SK-N-MC (cell line): Measurements from ENCODE around the gene LGR4.

Experiments
- EZH2 ChIP-seq: fragments of 200-600 bp; sonication (generic); IDR thresholded peaks from one replicate; pipeline ENCODE4 v1.6.1; 2017; ENCODE audit warnings: antibody characterized with exemption
- POLR2AphosphoS5 ChIP-seq: IDR thresholded peaks from 2 replicates; pipeline ENCODE4 v1.6.1; 2012; ENCODE audit warnings: mild to moderate bottlenecking, low read depth, low read length, borderline replicate concordance

GRCh38 chr11:27512238-27512637 lies 39.6 kb upstream of the LGR4 start:
- TF ChIP-seq POLR2AphosphoS5 (no peak), EZH2 (no peak)
